Measurements from ENCODE around the gene NLE1.

DNA sequence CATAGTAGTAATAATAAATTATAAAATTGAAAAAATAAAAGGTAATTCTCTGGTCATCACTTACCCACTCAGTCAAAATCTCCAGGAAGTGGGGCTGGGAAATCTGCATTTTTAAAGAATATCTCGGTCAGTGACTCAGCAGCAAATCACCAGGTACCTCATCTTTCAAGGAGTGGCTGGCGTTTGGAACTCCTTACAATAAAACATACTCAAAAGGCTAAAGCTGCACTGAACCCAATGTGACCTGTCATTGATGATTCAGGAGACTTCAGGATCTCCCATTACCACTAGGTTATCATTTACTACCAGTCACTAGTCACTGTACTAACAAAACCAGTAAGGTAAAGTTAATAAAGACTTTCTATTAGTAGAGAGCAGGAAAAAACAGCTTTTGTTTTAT lies 57.1 kb downstream of the NLE1 start:
- TF ChIP-seq POLR2A (IDR thresholded peaks at IDR 0.05; ENCODE audit: low read depth): no peak
- TF ChIP-seq POLR2AphosphoS5 (IDR thresholded peaks at IDR 0.05): no peak
- TF ChIP-seq, protein P1, sequence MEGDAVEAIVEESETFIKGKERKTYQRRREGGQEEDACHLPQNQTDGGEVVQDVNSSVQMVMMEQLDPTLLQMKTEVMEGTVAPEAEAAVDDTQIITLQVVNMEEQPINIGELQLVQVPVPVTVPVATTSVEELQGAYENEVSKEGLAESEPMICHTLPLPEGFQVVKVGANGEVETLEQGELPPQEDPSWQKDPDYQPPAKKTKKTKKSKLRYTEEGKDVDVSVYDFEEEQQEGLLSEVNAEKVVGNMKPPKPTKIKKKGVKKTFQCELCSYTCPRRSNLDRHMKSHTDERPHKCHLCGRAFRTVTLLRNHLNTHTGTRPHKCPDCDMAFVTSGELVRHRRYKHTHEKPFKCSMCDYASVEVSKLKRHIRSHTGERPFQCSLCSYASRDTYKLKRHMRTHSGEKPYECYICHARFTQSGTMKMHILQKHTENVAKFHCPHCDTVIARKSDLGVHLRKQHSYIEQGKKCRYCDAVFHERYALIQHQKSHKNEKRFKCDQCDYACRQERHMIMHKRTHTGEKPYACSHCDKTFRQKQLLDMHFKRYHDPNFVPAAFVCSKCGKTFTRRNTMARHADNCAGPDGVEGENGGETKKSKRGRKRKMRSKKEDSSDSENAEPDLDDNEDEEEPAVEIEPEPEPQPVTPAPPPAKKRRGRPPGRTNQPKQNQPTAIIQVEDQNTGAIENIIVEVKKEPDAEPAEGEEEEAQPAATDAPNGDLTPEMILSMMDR (IDR thresholded peaks at IDR 0.05): no peak

Data from esophagus muscularis mucosa (tissue), 3 donors.